Urinary bladder (tissue), 4 donors: ENCODE results near the gene TMPRSS12. TPM values are rescaled to one million over a fixed set of nuclear protein-coding genes. Genes with fewer than 3 reads are reported as not detected.
"Not testable (repeated sequence)": the region's sequence is repeated elsewhere in the genome, so short reads cannot be mapped to it uniquely, and the experiment has no call there.

Source experiments
- DNase-seq: peaks from one replicate; pipeline ENCODE4 v3.0.0-alpha.2; 2015; ENCODE audit errors: extremely low spot score
- H3K27ac ChIP-seq: one replicate; pipeline ENCODE4 v1.5.1; 2013; ENCODE audit warnings: low read depth, mild to moderate bottlenecking, moderate library complexity
- H3K36me3 ChIP-seq: one replicate; pipeline ENCODE4 v1.6.1; 2013; ENCODE audit warnings: mild to moderate bottlenecking, moderate library complexity; ENCODE audit not compliant: insufficient read depth
- H3K4me1 ChIP-seq: one replicate; pipeline ENCODE4 v1.6.1; 2013; ENCODE audit warnings: mild to moderate bottlenecking, moderate library complexity; ENCODE audit not compliant: insufficient read depth
- H3K4me3 ChIP-seq: one replicate; pipeline ENCODE4 v1.5.1; 2013; ENCODE audit warnings: low read depth, low read length
- WGBS: extraction: QIAGEN DNeasy Blood & Tissue Kit; methylation state at CpG from one replicate; pipeline ENCODE4 v1.1.7; 2013; 5-methylcytosine and 5-hydroxymethylcytosine counted together
- polyA plus RNA-seq: library from polyadenylated mRNA; stranded (reverse); fragments of 200-250 nt; gene quantifications from one replicate; pipeline ENCODE4 v1.2.3, GENCODE V29; 2013
- total RNA-seq: library from RNA; depleted of rRNA; stranded (reverse); fragments of >200 nt; gene quantifications from one replicate; pipeline ENCODE4 v1.2.3, GENCODE V29; 2014
- donor health status: healthy with polysubstance abuse.
- donor health status: healthy.

Gene TMPRSS12, protein sequence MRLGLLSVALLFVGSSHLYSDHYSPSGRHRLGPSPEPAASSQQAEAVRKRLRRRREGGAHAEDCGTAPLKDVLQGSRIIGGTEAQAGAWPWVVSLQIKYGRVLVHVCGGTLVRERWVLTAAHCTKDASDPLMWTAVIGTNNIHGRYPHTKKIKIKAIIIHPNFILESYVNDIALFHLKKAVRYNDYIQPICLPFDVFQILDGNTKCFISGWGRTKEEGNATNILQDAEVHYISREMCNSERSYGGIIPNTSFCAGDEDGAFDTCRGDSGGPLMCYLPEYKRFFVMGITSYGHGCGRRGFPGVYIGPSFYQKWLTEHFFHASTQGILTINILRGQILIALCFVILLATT
- not detected for total RNA-seq
- not detected for polyA plus RNA-seq

GRCh38 chr12:50842637-50843493, at the start of gene TMPRSS12:
Gene TMPRSS12 (plus strand): TSS chr12:50842926. CDS start chr12:50842965, 39 bp downstream.
- Histone ChIP-seq H3K27ac (peak within 1 kb of the TSS; percentile 3), H3K36me3 (no peaks in the 10 kb centered on the region), H3K4me1 (no peaks in the 10 kb centered on the region), H3K4me3 (no peak within 1 kb of the TSS)
- WGBS: 35% methylated on average over 36 of the region's 36 CpGs
- peak; percentile 13 for DNase-seq

GRCh38 chr12:50799908-50800307, 42.8 kb upstream of the TMPRSS12 start:
- Histone ChIP-seq H3K4me3 (no peak overlapping the region), H3K4me1 (no peaks in the 10 kb centered on the region), H3K36me3 (peaks cover 10% of the 10 kb centered on the region), H3K27ac (no peak overlapping the region)
- WGBS: 98% methylated on average over 2 of the region's 2 CpGs
- DNase-seq: no peak

DNA sequence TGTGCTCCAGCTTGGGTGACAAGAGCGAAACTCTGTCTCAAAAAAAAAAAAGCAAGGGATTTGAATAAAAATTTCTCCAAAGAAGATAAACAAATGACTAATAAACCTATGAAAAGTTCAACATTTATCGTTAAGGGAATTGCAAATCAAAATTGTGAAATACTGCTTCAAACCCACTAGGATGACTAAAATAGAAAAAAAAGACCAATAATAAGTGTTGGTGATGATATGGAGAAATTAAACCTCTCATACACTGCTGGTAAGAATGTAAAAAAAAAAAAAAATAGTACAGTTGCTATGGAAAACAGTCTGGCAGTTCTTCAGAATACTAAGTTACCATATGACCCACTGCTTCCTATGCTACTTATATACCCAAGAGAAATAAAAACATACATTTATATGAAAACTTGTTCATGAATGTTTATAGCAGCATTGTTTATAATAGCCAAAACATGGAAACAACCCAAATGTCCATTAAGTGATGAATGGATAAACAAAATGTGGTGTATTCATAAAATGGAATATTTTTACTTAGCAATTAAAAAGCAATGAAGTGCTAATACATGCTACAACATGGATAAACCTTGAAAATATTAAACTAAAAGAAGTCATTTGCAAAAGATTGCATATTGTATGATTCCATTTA, 39.4 kb upstream of the TMPRSS12 start:
- no peak overlapping the region for H3K4me3 ChIP-seq
- H3K36me3 ChIP-seq: peaks cover 8% of the 10 kb centered on the region
- DNase-seq: no peak
- no peak overlapping the region for H3K27ac ChIP-seq
- WGBS: 91% methylated on average over 2 of the region's 2 CpGs
- H3K4me1 ChIP-seq: no peaks in the 10 kb centered on the region

GRCh38 chr12:50806176-50806575, 36.5 kb upstream of the TMPRSS12 start:
- Histone ChIP-seq H3K27ac (no peak overlapping the region), H3K4me3 (no peak overlapping the region), H3K36me3 (no peaks in the 10 kb centered on the region), H3K4me1 (no peaks in the 10 kb centered on the region)
- WGBS: 97% methylated on average over 4 of the region's 4 CpGs
- DNase-seq: no peak

DNA sequence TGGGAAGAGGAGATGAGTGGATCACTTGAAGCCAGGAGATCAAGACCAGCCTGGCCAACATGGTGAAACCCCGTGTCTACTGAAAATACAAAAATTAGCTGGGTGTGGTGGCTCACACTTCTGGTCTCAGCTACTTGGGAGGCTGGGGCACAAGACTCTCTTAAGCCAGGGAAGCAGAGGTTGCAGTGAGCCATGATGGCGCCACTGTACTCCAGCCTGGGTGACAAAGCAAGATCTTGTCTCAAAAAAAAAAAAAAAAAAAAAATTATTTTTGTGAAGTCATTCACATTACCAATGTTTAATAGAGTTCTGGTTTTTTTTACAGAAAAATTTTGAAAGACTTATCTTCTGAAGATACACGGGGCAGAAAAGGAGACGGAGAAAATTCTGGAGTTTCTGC, 33.6 kb upstream of the TMPRSS12 start:
- WGBS: 95% methylated on average over 4 of the region's 4 CpGs
- not testable (repeated sequence) for H3K27ac ChIP-seq, H3K4me3 ChIP-seq, H3K36me3 ChIP-seq, H3K4me1 ChIP-seq, DNase-seq

DNA sequence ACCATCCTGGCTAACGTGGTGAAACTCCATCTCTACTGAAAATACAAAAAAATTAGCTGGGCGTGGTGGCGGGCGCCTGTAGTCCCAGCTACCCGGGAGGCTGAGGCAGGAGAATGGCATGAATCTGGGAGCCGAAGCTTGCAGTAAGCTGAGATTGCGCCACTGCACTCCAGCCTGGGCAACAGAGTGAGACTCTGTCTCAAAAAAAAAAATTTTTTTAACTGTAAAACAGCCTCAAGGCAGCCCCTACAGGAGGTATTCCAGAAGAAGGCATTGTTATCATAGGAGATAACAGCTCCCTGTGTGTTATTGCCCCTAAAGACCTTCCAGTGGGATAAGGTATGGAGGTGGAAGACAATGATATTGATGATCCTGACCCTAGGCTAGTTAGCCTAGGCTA, 27.8 kb upstream of the TMPRSS12 start:
- not testable (repeated sequence) for H3K4me3 ChIP-seq, H3K27ac ChIP-seq, H3K4me1 ChIP-seq, DNase-seq, H3K36me3 ChIP-seq
- 96% methylated on average over 7 of the region's 7 CpGs for WGBS

GRCh38 chr12:50820177-50820576, 22.5 kb upstream of the TMPRSS12 start:
- Histone ChIP-seq H3K36me3 (no peaks in the 10 kb centered on the region), H3K4me1 (no peaks in the 10 kb centered on the region), H3K27ac (no peak overlapping the region), H3K4me3 (no peak overlapping the region)
- no peak for DNase-seq

- DNase-seq: no peak
- no peak overlapping the region for H3K4me3 ChIP-seq
- H3K27ac ChIP-seq: no peak overlapping the region
- 98% methylated on average over 1 of the region's 1 CpG for WGBS
- H3K4me1 ChIP-seq: no peaks in the 10 kb centered on the region
- H3K36me3 ChIP-seq: no peaks in the 10 kb centered on the region
These were observed 20.6 kb upstream of the TMPRSS12 start for GRCh38 chr12:50822082-50822481.

DNA sequence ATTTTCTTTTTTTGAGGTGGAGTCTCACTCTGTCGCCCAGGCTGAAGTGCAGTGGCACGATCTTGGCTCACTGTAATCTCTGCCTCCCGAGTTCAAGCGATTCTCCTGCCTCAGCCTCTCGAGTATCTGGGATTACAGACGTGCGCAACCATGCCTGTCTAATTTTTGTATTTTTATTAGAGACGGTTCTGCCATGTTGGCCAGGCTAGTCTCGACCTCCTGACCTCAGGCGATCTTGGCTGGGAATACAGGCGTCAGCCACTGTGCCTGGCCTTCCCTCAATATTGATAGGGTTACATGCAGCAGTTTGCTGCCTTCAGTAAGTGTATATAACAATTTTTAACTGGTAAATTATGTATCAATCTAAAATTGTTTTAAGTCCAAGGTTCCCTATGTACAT, 19.0 kb upstream of the TMPRSS12 start:
- not testable (repeated sequence) for DNase-seq, H3K27ac ChIP-seq, H3K4me3 ChIP-seq, H3K4me1 ChIP-seq, H3K36me3 ChIP-seq
- WGBS: 86% methylated on average over 11 of the region's 11 CpGs

DNA sequence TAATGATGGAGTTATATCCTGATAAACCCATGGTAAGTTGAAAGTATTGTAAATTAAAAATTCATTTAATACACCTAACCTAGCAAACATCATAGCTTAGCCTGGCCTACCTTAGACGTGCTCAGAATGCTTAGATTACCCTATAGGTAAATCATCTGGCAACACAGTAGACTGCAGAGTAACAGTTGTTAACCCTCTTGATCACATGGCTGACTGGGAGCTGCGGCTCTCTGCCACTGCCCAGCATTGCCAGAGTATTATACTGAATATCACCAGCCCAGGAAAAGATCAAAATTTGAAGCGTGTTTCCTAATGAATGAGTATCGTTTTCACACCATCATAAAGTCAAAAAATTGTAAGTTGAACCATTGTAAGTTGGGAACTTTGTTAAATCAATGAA, 17.8 kb upstream of the TMPRSS12 start:
- Histone ChIP-seq H3K4me3 (no peak overlapping the region), H3K27ac (no peak overlapping the region), H3K36me3 (no peaks in the 10 kb centered on the region), H3K4me1 (no peaks in the 10 kb centered on the region)
- no peak for DNase-seq
- WGBS: 51% methylated on average over 4 of the region's 4 CpGs

DNA sequence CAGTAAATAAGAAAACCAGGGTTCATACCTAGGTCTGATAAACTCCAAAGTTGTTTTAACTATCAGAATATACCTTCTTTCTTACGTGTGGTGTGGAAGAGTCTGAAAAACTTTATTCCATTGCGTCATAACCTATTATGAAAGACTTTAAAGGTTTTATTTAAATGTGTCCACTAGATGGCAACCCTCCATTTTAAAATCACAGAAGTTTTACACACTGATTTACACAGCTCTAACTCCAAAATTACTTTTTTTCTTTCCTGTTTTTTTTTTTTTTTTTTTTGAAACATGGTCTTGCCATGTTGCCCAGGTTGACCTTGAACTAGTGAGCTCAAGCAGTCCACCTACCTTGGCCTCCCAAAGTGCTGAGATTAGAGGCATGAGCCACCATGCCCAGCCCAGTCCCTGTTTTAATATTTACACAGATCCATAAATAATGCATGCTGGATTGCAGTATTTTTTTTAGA, 17.3 kb upstream of the TMPRSS12 start:
- Histone ChIP-seq H3K36me3 (no peaks in the 10 kb centered on the region), H3K27ac (no peak overlapping the region), H3K4me1 (no peaks in the 10 kb centered on the region), H3K4me3 (no peak overlapping the region)
- 3% methylated on average over 2 of the region's 2 CpGs for WGBS
- DNase-seq: peak; percentile 41

- Histone ChIP-seq H3K27ac (no peak overlapping the region), H3K4me1 (no peaks in the 10 kb centered on the region), H3K4me3 (no peak overlapping the region), H3K36me3 (no peaks in the 10 kb centered on the region)
- 99% methylated on average over 1 of the region's 1 CpG for WGBS
- DNase-seq: no peak
These were observed 14.6 kb upstream of the TMPRSS12 start for GRCh38 chr12:50828121-50828520.

DNA sequence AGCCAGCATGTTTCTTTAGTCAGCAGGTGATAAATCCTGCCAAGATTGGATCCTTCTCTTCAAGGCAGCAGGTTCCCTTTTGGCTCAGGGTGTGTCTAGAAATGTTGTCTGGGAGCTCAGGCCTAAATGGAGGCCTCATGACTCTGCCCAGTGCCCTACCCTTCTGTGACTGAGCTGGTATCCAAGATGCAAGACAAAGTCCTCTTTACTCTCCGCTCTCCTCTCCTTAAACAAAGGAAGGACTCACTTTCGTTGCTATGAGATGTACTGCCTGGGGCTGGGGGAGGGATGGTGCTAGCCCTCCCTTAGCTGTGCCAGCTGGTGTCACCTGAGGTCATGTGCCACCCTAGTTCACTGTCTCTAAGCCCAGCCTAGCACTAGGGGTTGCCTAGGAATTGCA, 13.8 kb upstream of the TMPRSS12 start:
- no peak for DNase-seq
- Histone ChIP-seq H3K4me1 (no peaks in the 10 kb centered on the region), H3K4me3 (no peak overlapping the region), H3K36me3 (no peaks in the 10 kb centered on the region), H3K27ac (no peak overlapping the region)
- 82% methylated on average over 2 of the region's 2 CpGs for WGBS

GRCh38 chr12:50833801-50834200, 8.9 kb upstream of the TMPRSS12 start:
- not testable (repeated sequence) for H3K4me1 ChIP-seq, H3K27ac ChIP-seq, H3K4me3 ChIP-seq, H3K36me3 ChIP-seq, DNase-seq
